ENCODE results near the gene PPM1H.

PPM1H gene

GRCh38 chr12:62701492-62701891, 233.5 kb downstream of the PPM1H start:
- DNase-seq, result no peak

DNA sequence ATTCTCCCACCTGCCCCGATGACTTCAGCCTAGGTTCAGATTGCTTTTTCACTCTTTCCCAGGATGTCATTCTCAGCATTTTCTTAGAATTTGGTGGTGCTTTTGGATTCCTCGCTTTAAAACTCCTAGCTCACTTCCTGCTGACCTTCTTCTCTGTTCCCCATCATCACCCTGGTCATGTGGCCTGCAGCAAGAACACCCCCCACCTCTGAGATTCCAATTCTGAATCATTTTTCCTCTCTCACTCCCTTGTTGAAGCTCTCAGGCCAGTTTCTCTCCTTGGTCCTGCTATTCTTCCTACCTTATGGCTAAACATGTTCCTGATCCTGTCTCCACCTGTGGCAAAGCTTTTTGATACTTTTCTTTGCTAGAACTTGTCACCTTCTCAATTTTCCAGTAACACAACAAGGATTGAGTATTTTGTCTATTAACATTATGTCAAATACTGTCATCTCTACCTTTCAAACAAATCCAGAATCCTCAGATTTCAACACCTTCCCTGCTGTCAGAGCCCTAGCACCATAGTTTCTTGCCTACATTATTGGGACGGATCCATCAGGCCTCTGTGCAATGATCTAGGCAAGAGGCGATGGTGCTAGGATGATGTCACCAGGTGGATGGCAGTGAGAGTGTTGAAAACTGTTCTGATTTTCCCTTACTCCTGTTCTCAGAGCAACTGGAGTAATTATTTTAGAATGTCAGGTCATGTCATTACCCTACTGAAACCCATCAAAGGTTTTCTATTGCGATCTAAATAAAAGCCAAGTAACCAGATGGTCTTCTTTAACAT, 234.7 kb downstream of the PPM1H start:
- peak; percentile 28 for DNase-seq

GRCh38 chr12:62698701-62699101, 236.2 kb downstream of the PPM1H start:
- DNase-seq, result peak; percentile 46

- DNase-seq, result no peak
These were observed 237.1 kb downstream of the PPM1H start for GRCh38 chr12:62697893-62698292.

DNA sequence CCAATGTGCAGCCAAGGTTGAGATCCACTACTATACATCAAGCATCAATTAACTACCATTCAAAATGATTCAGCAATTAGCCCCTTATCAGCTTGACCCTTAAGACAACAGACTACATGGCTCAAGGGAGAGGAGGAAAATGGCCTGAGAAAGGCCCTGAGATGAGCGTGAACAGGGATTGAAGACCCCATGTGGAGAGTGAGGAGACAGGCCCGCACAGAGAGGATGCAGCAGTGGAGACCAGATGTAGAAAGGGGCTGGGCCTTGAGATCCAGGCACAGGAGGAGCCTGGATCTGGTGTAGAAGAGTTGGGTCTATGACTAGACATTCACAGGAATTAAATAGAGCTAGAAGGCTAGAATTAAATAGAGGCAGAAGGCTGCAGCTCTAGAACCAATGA, 239.3 kb downstream of the PPM1H start:
- DNase-seq, result no peak

- DNase-seq, result no peak
These were observed 240.3 kb downstream of the PPM1H start for GRCh38 chr12:62694632-62695031.

GRCh38 chr12:62694116-62694515, 240.8 kb downstream of the PPM1H start:
- DNase-seq, result no peak

- DNase-seq, result no peak
These were observed 241.4 kb downstream of the PPM1H start for GRCh38 chr12:62693376-62694050.

- DNase-seq, result peak; percentile 79
These were observed 242.1 kb downstream of the PPM1H start for GRCh38 chr12:62692884-62693283.

DNA sequence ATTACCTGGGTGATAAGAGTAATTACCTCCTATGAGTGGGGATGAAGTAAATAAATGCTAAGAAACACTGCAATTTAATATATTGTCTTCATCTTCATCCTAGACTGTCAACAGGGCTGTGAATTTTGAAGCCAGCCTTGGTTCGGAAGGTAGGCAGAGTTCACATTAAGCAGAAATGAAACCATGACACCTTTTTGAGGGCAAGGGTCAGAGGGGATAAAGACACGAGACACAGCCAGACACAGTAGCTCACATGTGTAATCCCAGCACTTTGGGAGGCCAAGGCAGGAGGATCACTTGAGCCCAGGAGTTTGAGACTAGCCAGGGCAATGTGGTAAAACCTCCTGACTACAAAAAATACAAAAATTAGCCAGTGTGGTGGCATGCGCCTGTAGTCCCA, 243.6 kb downstream of the PPM1H start:
- DNase-seq, result no peak

- DNase-seq, result no peak
These were observed 245.7 kb downstream of the PPM1H start for GRCh38 chr12:62689042-62689839.

GRCh38 chr12:62686938-62687337, 248.0 kb downstream of the PPM1H start:
- no peak for DNase-seq

- DNase-seq, result no peak
These were observed 250.2 kb downstream of the PPM1H start for GRCh38 chr12:62684570-62685295.

GRCh38 chr12:62683776-62684569, 251.0 kb downstream of the PPM1H start:
- DNase-seq, result no peak

DNA sequence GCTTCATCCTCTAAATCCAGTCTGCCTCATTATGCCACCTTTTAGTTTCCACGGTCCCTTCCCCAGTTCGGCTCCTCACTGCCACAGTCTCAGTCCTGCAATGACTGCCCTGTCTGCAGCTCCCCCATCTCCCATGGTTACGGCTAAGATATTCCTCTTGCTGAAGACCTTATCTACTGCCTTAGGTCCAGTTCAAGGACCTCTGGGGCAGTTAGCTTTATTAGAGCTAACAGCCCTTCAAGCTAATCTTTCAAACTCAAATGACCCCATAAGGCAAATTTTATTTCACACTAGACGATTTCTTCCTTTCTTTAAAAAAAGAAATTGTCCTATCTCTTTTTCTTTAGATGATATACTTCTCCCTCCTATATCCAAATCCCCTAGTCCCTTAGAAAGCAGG, 253.6 kb downstream of the PPM1H start:
- no peak for DNase-seq

GRCh38 chr12:62679608-62680007, 255.3 kb downstream of the PPM1H start:
- DNase-seq, result no peak

- no peak for DNase-seq
These were observed 257.6 kb downstream of the PPM1H start for GRCh38 chr12:62677355-62677754.

- DNase-seq, result no peak
These were observed 258.2 kb downstream of the PPM1H start for GRCh38 chr12:62676521-62677307.

DNA sequence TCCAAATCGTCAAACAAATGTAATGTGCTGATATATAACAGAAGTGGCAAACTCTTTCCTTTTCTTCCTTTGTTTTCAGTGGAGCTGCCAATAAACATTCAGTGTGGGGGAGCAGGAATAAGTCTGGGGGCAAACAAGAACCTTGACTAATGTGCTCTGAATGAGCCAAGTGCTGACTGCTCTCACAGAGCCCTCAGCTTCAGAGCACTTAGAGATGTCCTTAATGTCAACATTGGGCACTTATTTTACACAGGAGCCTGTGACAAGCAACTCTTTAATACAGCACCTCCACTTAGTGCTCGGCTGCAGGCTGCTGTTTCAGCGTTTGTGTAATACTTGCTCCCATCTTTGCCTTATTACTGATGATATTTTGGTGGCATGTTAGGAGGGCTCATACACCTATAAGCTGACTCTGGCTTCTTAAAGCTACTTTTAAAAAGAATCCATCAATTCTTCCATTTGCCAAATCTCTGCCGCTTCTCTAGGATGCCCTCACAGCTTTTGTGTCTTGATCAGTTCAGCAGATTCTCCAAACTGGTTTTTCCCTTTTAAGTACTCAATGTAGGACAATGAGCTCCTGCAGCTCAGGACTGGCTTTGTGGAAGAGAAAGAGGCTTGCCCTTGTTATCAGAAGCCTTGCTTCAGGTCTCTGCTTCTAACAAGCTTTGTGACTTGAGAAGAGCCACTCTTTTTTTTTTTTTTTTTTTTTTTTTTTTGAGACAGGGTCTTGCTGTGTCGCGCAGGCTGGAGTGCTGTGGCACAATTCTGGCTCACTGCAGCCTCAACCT, 261.7 kb downstream of the PPM1H start:
- no peak for DNase-seq

DNA sequence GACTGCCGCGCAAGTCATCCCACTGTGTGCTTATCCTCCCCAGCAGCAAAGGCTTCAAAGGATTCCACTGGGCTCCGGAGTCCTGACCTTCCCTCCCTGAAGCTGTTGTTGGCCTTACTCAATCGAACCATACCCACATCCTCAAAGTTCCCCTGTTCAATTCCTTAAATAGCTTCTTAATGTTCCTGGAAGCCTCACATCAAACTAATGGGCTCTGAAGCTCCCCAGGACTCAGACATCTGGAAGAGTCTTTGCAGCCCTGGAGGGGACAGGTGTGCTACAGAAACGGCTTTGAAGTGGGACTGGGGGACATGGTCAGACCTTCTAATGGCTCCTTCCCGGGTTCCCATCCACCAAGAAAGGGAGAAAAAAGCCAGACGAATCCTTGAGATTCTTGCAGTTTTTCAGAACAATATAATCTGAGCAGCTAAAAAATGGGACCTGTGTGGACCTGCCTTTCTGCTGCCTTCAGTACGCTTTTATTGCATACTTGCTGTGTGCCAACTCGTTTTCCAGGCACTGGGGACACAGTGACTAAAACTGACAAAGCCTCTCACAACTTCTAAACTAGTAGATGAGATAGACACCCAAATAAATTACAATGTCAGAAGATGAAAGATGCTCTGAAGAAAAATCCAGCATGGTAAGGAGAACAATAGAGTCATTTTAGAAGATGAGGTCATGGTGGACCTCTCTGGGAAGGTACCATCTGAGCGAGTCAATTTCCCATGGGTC, 263.8 kb downstream of the PPM1H start:
- no peak for DNase-seq
